GM06990 (cell line): ENCODE data around the gene HIGD2A.

Source experiments
- DNase-seq: peaks from one replicate; pipeline ENCODE4 v3.0.0-alpha.2; 2011; ENCODE audit not compliant: insufficient read length; ENCODE audit errors: extremely low read depth
- H3K27me3 ChIP-seq: replicated peaks from 2 replicates; pipeline ENCODE4 v1.6.0; 2011; ENCODE audit warnings: low read length; ENCODE audit not compliant: control insufficient read depth, insufficient read depth
- H3K36me3 ChIP-seq: 2 replicates; pipeline ENCODE4 v1.5.1; 2011; ENCODE audit warnings: low read length; ENCODE audit not compliant: control insufficient read depth, insufficient read depth
- H3K4me3 ChIP-seq: replicated peaks from 2 replicates; pipeline ENCODE4 v1.5.1; 2011; ENCODE audit warnings: low read depth, mild to moderate bottlenecking, control low read depth, low read length
- CTCF ChIP-seq: IDR thresholded peaks from 2 replicates; pipeline ENCODE4 v1.5.1; 2011; ENCODE audit warnings: low read length, control low read depth, mild to moderate bottlenecking, inconsistent platforms; ENCODE audit not compliant: insufficient read depth, poor library complexity, severe bottlenecking

Gene HIGD2A

DNA sequence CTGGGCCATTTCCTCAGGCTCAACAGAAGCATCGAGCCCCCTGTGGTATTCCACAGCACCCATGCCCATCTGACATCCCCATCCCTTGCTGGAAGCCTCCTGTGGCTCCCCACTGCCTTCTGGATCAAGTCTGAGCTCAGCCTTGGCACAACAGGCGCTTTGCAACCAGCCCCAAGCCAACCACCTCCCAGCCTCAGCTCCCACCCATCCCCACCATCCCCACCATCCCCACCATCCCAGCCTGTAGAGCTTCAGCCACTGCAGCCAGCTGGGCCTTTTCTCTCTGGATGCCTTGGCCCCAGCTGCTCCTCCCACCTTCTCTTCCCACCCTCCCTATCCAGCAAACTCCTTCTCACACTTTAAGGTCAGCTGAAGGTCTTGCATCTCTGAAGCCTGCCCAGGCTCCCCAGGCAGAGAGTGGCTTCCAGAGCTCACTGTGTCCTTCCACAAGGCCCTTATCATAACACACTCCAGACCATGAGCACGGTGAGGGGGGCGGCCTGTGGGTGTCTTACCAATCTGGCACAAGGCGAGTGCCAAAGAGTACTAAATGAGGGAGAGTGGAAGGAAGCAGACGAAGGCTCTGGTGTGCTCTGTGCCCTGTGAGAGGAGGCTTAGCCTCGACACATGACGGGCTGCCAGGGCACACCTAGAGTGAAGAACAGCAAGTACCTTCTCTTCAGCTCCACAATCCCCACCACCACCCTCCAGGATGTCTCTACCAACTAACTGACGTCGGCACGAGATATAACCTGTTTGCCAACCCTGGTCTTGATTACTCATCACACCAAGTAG is 6.5 kb downstream of the HIGD2A start:
- no peak for TF ChIP-seq CTCF
- DNase-seq: no peak
- Histone ChIP-seq H3K27me3 (no peaks in the 10 kb centered on the region), H3K36me3 (peaks cover 8% of the 10 kb centered on the region), H3K4me3 (no peak overlapping the region)

DNA sequence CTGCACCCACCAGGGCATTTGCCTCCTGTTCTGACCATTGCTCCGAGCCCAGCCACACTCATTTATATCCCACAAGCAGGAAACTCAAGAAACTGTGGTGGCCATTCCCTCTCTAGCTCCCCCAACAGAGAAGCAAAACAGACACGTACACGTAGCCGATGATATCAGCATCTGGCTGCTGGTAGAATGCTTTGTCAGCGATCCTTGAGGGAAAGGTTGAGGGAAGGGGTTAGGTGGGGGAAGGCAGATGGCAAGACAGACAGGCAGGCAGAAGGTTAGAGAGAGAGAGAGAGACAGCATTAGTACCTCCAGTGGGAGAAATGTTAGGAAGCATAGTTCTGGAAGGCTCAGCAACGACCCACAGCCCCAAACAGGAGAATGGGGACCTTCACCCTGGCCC is 7.8 kb downstream of the HIGD2A start:
- Histone ChIP-seq H3K27me3 (no peaks in the 10 kb centered on the region), H3K4me3 (no peak overlapping the region), H3K36me3 (peaks cover 7% of the 10 kb centered on the region)
- DNase-seq: no peak
- TF ChIP-seq CTCF: no peak

DNA sequence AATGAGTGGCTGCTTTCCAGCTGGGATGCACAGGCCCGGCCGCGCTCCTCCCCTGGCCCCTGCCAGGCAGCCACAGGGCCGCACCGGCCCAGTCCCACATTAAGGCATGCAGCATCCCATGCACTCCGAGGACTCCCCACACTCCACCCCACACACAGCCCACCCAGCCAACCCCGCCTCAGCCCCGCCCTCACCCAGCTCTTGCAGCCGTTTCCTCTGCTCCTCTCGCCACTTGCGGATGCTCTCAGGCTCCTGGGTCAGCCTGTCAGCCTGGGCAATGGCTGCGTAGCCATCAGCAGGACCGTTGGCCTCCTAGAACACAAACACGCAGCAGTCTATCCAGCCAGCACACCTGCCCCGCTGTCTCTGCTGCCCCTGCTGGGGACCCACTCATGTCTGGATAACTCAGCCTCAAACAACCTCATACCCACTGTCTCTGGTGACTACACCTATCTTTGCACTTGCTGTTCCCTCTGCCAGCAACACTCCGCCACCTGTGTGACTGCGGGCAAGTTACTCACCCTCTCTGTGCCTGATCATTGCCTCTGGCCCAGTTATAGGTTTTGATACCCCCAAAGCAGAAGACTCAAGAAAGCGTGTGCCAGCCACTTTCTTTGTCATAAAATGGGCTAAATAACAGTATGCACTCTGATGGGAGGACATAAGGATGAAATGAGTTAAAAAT is 9.3 kb downstream of the HIGD2A start:
- Histone ChIP-seq H3K36me3 (peaks cover 4% of the 10 kb centered on the region), H3K4me3 (no peak overlapping the region), H3K27me3 (no peaks in the 10 kb centered on the region)
- TF ChIP-seq CTCF: no peak
- DNase-seq: no peak

DNA sequence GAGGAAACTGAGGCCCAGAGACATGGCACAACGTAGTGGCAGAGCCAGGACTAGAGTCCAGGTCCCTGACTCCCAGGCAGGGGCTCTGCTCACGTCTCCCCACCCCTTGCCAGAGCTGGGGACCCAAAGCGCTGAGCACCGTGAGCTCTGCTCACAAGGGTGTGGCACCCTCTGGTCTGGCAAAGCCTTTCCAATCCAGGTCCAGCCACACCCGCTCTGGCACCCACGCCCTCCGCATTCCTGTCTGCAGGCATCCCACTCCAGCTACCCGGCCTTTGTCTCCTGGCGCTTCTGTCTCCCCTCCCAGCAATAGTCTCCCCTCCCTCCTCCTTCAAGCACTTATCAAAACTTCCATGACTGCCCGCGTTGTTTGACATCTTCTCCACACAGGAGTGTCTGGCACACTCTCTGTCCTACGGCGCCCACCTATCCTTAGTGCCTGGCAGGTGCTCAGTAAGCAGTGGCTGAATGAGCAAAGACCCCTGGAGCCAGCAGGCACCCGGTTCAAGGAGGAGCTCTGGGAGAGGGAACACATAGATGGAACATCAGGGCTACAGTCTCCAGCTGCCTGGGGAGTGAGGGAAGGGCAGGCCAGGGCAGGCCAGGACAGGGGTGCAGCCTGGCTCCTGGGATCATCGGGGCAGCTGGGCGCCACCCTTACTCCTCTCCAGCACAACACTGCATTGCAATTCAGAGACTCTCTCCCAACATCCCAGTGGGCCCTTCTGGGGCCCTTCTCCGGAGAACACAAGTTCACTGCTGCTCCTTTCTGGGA is 12.0 kb downstream of the HIGD2A start:
- no peaks in the 10 kb centered on the region; the same call in none of the 2 replicates for H3K36me3 ChIP-seq
- no peak for TF ChIP-seq CTCF
- no peaks in the 10 kb centered on the region for H3K27me3 ChIP-seq
- DNase-seq: no peak
- H3K4me3 ChIP-seq: no peak overlapping the region

- DNase-seq: no peak
- TF ChIP-seq CTCF: no peak
- H3K36me3 ChIP-seq: peaks cover 2% of the 10 kb centered on the region; the same call in 1 of the 2 replicates
- H3K27me3 ChIP-seq: no peaks in the 10 kb centered on the region
- H3K4me3 ChIP-seq: no peak overlapping the region
Measured at GRCh38 chr5:176401281-176402205, 13.0 kb downstream of the HIGD2A start.
